GM18498 (cell line): ENCODE results near the gene NDOR1.
"Not testable (repeated sequence)": the region's sequence is repeated elsewhere in the genome, so short reads cannot be mapped to it uniquely, and the experiment has no call there.

ENCODE experiments used
- ATAC-seq: cut with Tn5 transposase; IDR thresholded peaks from one replicate; pipeline ENCODE4 v1.9.1; 2021; ENCODE audit warnings: mild to moderate bottlenecking, moderate library complexity; ENCODE audit not compliant: unreplicated experiment

NDOR1 gene

GRCh38 chr9:137241490-137242268, 36.2 kb downstream of the NDOR1 start:
- ATAC-seq, result peak; percentile 11

- no peak for ATAC-seq
Observed at GRCh38 chr9:137242269-137243203, 37.0 kb downstream of the NDOR1 start.

- ATAC-seq, result not testable (repeated sequence)
Observed at GRCh38 chr9:137243266-137243625, 37.7 kb downstream of the NDOR1 start.

- ATAC-seq, result no peak
Observed at GRCh38 chr9:137243626-137244485, 38.4 kb downstream of the NDOR1 start.

GRCh38 chr9:137244486-137245449, 39.3 kb downstream of the NDOR1 start:
- no peak for ATAC-seq

- ATAC-seq, result no peak
Observed at GRCh38 chr9:137245450-137246421, 40.2 kb downstream of the NDOR1 start.

- ATAC-seq, result no peak
Observed at GRCh38 chr9:137247135-137247915, 41.8 kb downstream of the NDOR1 start.

- no peak for ATAC-seq
Observed at GRCh38 chr9:137247916-137248175, 42.3 kb downstream of the NDOR1 start.

GRCh38 chr9:137250329-137251193, 45.1 kb downstream of the NDOR1 start:
- ATAC-seq, result no peak

- ATAC-seq, result no peak
Observed at GRCh38 chr9:137251194-137251461, 45.6 kb downstream of the NDOR1 start, which contains the start of gene STPG3. STPG3 (plus strand) TSS chr9:137251286; CDS start chr9:137251287, 1 bp downstream.

- no peak for ATAC-seq
Observed at GRCh38 chr9:137251490-137252268, 46.2 kb downstream of the NDOR1 start.

GRCh38 chr9:137252555-137253506, 47.3 kb downstream of the NDOR1 start:
- no peak for ATAC-seq

GRCh38 chr9:137253717-137254623, 48.5 kb downstream of the NDOR1 start:
- ATAC-seq, result no peak

GRCh38 chr9:137254624-137255447, 49.3 kb downstream of the NDOR1 start, which contains the start of gene NELFB:
NELFB (plus strand) TSS chr9:137255327.
- peak; percentile 75 for ATAC-seq
